Ishikawa (cell line): ENCODE data around the gene PLCH1.

Source experiments
- CEBPB ChIP-seq: IDR thresholded peaks from 2 replicates; pipeline ENCODE4 v1.6.1; 2012
- CREB1 ChIP-seq: IDR thresholded peaks from 2 replicates; pipeline ENCODE4 v1.6.1; 2012; ENCODE audit warnings: low read depth
- EP300 ChIP-seq: IDR thresholded peaks from 2 replicates; pipeline ENCODE4 v1.6.1; 2012; ENCODE audit warnings: borderline replicate concordance
- MAX ChIP-seq: IDR thresholded peaks from 2 replicates; pipeline ENCODE4 v1.6.1; 2012
- NFIC ChIP-seq: IDR thresholded peaks from 2 replicates; pipeline ENCODE4 v1.6.1; 2012
- RAD21 ChIP-seq: IDR thresholded peaks from 2 replicates; pipeline ENCODE4 v1.6.1; 2012; ENCODE audit warnings: low read depth
- REST ChIP-seq: IDR thresholded peaks from 2 replicates; pipeline ENCODE4 v1.6.1; 2012; ENCODE audit warnings: low read depth, mild to moderate bottlenecking
- TAF1 ChIP-seq: IDR thresholded peaks from 2 replicates; pipeline ENCODE4 v1.6.1; 2012; ENCODE audit warnings: low read depth, mild to moderate bottlenecking
- TCF12 ChIP-seq: IDR thresholded peaks from 2 replicates; pipeline ENCODE4 v1.6.1; 2012; ENCODE audit warnings: low read depth
- YY1 ChIP-seq: IDR thresholded peaks from 2 replicates; pipeline ENCODE4 v1.6.1; 2012; ENCODE audit warnings: low read depth
- ZBTB7A ChIP-seq: IDR thresholded peaks from 2 replicates; pipeline ENCODE4 v1.6.1; 2012; ENCODE audit warnings: low read depth

GRCh38 chr3:155356594-155357370 is 388.1 kb downstream of the PLCH1 start:
- TF ChIP-seq TAF1 (no peak), EP300 (no peak), REST (no peak), TCF12 (no peak), NFIC (no peak), RAD21 (no peak), CEBPB (no peak), CREB1 (no peak), ZBTB7A (no peak), YY1 (no peak), MAX (no peak)
